WI38 (cell line): ENCODE data around the gene SPEM1.
A peak's percentile ranks its signal among the peaks of the same experiment; 100 is the strongest.

Experiments used
- H3K4me3 ChIP-seq: 2 replicates; pipeline ENCODE4 v1.5.1; 2011; ENCODE audit warnings: low read depth, mild to moderate bottlenecking, control low read depth, low read length
- CTCF ChIP-seq: IDR thresholded peaks from 2 replicates; pipeline ENCODE4 v1.5.1; 2012; ENCODE audit warnings: low read depth, mild to moderate bottlenecking, control low read depth, low read length

Gene SPEM1

GRCh38 chr17:7403043-7403726, 16.9 kb upstream of the SPEM1 start:
- no peak for TF ChIP-seq CTCF
- peak overlapping the region; percentile 75 for H3K4me3 ChIP-seq

DNA sequence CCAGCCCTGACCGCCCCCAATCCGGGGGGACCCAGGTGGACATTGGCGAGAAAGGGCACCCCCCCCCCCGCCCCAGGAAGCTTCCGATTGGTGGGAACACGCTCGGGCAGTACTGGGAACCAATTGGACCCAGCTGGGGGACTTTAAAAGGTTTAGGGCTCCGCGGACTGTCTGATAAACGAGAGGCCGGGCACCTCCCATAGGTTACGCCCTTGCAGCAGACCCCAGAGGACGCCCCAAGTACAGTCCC, 16.5 kb upstream of the SPEM1 start:
- peak overlapping the region; percentile 75 for H3K4me3 ChIP-seq
- TF ChIP-seq CTCF, result no peak

GRCh38 chr17:7403977-7404736, 16.0 kb upstream of the SPEM1 start, which contains the start of gene TMEM256:
Gene TMEM256, minus strand, starts transcription at chr17:7404097. Its CDS starts 13 bp downstream, at chr17:7404084.
- H3K4me3 ChIP-seq, result peak within 1 kb of the TSS; percentile 75
- TF ChIP-seq CTCF, result no peak

DNA sequence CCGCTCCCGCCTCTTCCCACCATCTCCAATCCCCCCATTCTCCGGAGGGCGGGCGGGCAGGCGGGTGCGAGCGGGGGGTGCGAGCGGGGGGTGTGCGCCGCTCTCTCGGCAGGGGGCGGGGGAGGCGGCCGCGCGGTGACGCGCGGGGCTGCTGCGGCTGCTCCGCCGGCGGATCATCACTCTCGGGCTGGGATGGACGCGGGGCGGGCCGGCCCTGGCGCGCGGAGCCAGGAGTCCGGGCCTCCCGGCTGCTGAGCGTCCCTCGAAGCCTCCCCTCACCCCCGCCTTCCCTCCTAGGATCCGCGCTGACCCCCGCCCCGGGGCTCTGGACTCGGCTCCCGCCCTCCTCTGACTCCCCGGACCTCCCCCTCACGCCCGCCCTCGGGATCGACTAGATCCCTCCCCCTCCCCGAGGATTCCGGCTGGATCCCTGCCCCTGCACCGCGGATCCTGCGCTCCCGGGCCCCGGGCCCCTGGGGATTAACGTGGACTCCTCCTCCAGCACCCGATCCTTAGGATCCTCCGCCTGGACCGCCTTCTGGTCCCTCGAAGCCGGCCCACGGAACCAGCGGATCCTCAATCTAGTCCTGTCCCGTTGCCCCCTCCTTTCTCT, 15.3 kb upstream of the SPEM1 start:
- TF ChIP-seq CTCF, result no peak
- H3K4me3 ChIP-seq, result peak overlapping the region; percentile 75

DNA sequence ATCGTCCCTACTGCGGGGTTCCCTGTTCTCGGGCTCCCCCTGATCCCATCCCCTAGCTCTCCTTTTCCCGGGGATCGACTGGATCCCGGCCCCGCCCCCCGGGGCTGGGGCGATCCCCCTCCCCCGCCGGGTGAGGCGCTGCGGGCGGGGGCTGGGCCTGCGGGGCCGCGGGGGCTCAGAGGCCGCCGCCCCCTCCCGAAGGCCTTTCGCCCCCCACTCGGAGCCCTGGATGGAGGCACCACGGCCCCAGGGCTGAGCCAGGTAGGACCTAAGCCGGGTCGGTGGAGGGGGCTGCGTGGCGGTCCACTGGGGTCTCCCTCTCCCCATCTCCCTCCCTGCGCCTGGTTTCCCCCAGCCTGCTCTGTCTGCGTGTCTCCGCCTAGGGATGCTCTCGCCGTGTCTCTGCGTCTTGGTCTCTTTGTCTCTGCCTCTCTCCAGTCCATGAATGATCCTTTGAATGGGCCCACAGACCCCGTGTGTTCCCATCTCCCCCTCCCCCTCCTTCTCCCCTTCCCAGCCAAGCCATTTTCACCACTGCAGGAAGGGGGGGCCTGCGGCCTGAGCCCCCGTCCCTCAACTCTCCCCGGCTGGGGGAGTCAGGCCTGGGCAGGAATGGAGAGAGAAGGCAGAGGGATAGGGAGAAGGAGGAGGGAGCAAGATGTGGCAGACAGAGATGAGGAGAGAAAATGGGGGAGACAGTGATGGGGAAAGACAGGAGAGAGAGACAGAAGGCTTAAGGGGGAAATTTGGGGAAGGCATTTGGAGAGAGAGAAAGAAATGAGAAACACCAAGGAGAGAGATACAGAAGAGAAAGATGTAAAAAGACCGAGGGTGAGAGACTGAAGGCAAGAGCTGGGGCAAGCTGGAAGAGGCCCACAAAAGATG, 14.5 kb upstream of the SPEM1 start:
- H3K4me3 ChIP-seq, result peak overlapping the region; percentile 75
- TF ChIP-seq CTCF, result no peak

DNA sequence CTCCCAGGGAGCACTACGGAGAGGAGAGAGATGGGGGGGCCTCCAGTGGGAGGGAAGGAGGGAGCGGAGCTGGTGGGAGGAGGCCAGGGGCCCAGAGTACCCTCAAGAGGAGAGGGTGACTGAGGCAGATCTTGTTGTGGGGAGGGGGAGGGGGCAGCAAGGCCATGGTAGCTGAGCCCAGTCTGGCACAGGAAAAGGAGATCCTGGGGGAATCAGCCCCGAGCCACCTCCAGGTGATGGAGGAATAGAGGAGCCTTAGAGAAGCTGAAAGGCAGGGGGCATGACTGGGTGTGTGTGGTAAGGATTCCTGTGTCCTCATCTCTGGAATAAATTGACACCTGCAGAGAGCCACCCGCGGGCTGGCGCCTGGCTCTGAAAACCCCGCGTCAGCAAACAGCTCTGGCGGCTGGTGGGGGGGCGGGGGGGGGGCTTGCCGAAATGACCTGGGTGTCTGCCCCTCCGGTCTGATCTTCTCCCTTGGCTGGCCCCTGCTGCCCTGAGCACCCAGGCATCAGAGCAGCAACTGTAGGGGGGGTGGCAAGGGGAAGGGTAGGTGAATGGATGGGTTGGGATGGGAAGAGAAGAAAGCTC, 13.8 kb upstream of the SPEM1 start:
- no peak for TF ChIP-seq CTCF
- H3K4me3 ChIP-seq, result peak overlapping the region; percentile 75
